B cell (primary cell): ENCODE results near the gene TCF25. TPM values are rescaled to one million over a fixed set of nuclear protein-coding genes. Genes with fewer than 3 reads are reported as not detected.

Source experiments
- ATAC-seq: fragments of 200-7000 bp; cut with Tn5 transposase; one replicate; pipeline ENCODE4 v1.10.0; 2021; ENCODE audit warnings: low read depth, mild to moderate bottlenecking, moderate number of reproducible peaks, moderate library complexity
- CTCF ChIA-PET: fragments of 350-600 bp; sonication (Branson Sonifier 250); formaldehyde crosslinking; loops from one replicate; lab custom pipeline; 2021; ENCODE audit warnings: antibody characterized with exemption, inconsistent platforms; lab: Charles Lee
- POLR2A ChIA-PET: fragments of 350-600 bp; sonication (Branson Sonifier 250); formaldehyde crosslinking; loops from one replicate; lab custom pipeline; 2021; ENCODE audit warnings: antibody characterized with exemption; lab: Charles Lee
- DNase-seq: peaks from one replicate; pipeline ENCODE4 v3.0.0; 2013
- H2AFZ ChIP-seq: 2 replicates; pipeline ENCODE4 v1.6.1; 2012; ENCODE audit warnings: mild to moderate bottlenecking, low read depth, low read length; ENCODE audit not compliant: insufficient read depth, poor library complexity, severe bottlenecking
- H3K27ac ChIP-seq, 2 donors: 1 replicate in 1 of 2; 2 replicates in 1 of 2; pipeline ENCODE4 v1.5.1; 2012 to 2013; ENCODE audit warnings: low read length in 2 of 2, mild to moderate bottlenecking in 2 of 2, moderate library complexity in 1 of 2
- H3K27me3 ChIP-seq, 4 experiments: fragments of 200-600 bp in 1 of 4; sonication (generic) in 1 of 4; replicated peaks in 1 of 4; 1 replicate in 2 of 4; 2 replicates in 2 of 4; pipeline versions ENCODE4 v1.6.1 to v1.7.0; 2013 to 2016; ENCODE audit warnings: low read length in 3 of 4, mild to moderate bottlenecking in 2 of 4, mixed read lengths in 1 of 4, moderate library complexity in 1 of 4; ENCODE audit not compliant: insufficient read depth in 4 of 4, control insufficient read depth in 3 of 4; ENCODE audit errors: control extremely low read depth in 1 of 4
- H3K36me3 ChIP-seq, 2 experiments: replicated peaks in 1 of 2; 1 replicate in 1 of 2; 2 replicates in 1 of 2; pipeline versions ENCODE4 v1.6.1 to v1.7.1; 2013; ENCODE audit warnings: low read length in 1 of 2; ENCODE audit not compliant: insufficient read depth in 2 of 2, control insufficient read depth in 1 of 2; ENCODE audit errors: control extremely low read depth in 1 of 2, extremely low read depth in 1 of 2
- H3K4me1 ChIP-seq, 2 donors: fragments of 200-600 bp in 1 of 2; sonication (generic) in 1 of 2; 1 replicate in 1 of 2; 2 replicates in 1 of 2; pipeline versions ENCODE4 v1.5.1 to v1.6.1; 2013 to 2017; ENCODE audit warnings: low read length in 2 of 2; ENCODE audit not compliant: control insufficient read depth in 2 of 2, insufficient read depth in 2 of 2
- H3K4me2 ChIP-seq: replicated peaks from 2 replicates; pipeline ENCODE3; 2012; ENCODE audit warnings: mild to moderate bottlenecking, low read depth, low read length; ENCODE audit not compliant: poor library complexity, severe bottlenecking
- H3K4me3 ChIP-seq, 5 experiments: fragments of 200-600 bp in 1 of 5; sonication (generic) in 1 of 5; 1 replicate in 3 of 5; 2 replicates in 2 of 5; pipeline versions ENCODE4 v1.5.1 to v1.7.0; 2011 to 2016; ENCODE audit warnings: low read length in 4 of 5, mild to moderate bottlenecking in 4 of 5, low read depth in 2 of 5, control low read depth in 1 of 5, moderate library complexity in 1 of 5; ENCODE audit not compliant: insufficient read depth in 1 of 5; ENCODE audit errors: control extremely low read depth in 1 of 5, extremely low read depth in 1 of 5
- H3K79me2 ChIP-seq: fragments of 200-600 bp; sonication (generic); one replicate; pipeline ENCODE4 v1.6.0; 2016; ENCODE audit warnings: low read length; ENCODE audit not compliant: control insufficient read depth, insufficient read depth
- H3K9ac ChIP-seq: fragments of 200-600 bp; sonication (generic); 2 replicates; pipeline ENCODE4 v1.6.1; 2017; ENCODE audit warnings: mild to moderate bottlenecking, low read length, moderate library complexity
- H3K9me3 ChIP-seq, 3 donors: one replicate each; pipeline versions ENCODE4 v1.6.1 to v1.7.1; 2013; ENCODE audit warnings: low read length in 2 of 3; ENCODE audit not compliant: control insufficient read depth in 2 of 3, insufficient read depth in 1 of 3; ENCODE audit errors: control extremely low read depth in 1 of 3
- H4K20me1 ChIP-seq: 2 replicates; pipeline ENCODE4 v1.6.0; 2012; ENCODE audit warnings: mild to moderate bottlenecking, low read length; ENCODE audit not compliant: insufficient read depth, control insufficient read depth, poor library complexity, severe bottlenecking
- H3K27ac Mint-ChIP-seq: one replicate; pipeline ENCODE4 v1.8.0; 2021; ENCODE audit warnings: mixed read lengths
- H3K27me3 Mint-ChIP-seq: one replicate; pipeline ENCODE4 v1.8.0; 2021; ENCODE audit warnings: mixed read lengths
- H3K4me1 Mint-ChIP-seq: one replicate; pipeline ENCODE4 v1.8.0; 2021; ENCODE audit warnings: mixed read lengths
- H3K4me3 Mint-ChIP-seq: one replicate; pipeline ENCODE4 v1.8.0; 2021; ENCODE audit warnings: mixed read lengths
- H3K9me3 Mint-ChIP-seq: one replicate; pipeline ENCODE4 v1.8.0; 2022; ENCODE audit warnings: mixed read lengths; ENCODE audit not compliant: insufficient read depth
- CTCF ChIP-seq: fragments of 200-600 bp; IDR thresholded peaks from one replicate; pipeline ENCODE4 v1.8.0; 2022; ENCODE audit warnings: antibody characterized with exemption, mild to moderate bottlenecking
- EZH2 ChIP-seq: IDR thresholded peaks from 2 replicates; pipeline ENCODE4 v1.6.1; 2012; ENCODE audit warnings: borderline replicate concordance, low read depth, mild to moderate bottlenecking, moderate library complexity, low read length; ENCODE audit not compliant: insufficient read depth, poor library complexity, severe bottlenecking
- WGBS: methylation state at CpG from one replicate; pipeline ENCODE4 v1.1.5; 2013; ENCODE audit warnings: missing lambda C conversion rate; ENCODE audit not compliant: insufficient coverage; 5-methylcytosine and 5-hydroxymethylcytosine counted together
- intact Hi-C: fragments of 100-400 bp; cut with micrococcal nuclease; formaldehyde crosslinking; loops from one replicate; pipeline ENCODE4 v1.10.0; 2022
- polyA plus RNA-seq: library from polyadenylated mRNA; depleted of rRNA; stranded (reverse); fragments of >200 nt; gene quantifications from 2 replicates; pipeline ENCODE4 v1.2.3, GENCODE V29; 2012
- total RNA-seq, 2 donors: library from RNA; stranded (reverse); fragments of 120-200 nt in 1 of 2; gene quantifications; 1 replicate in 1 of 2; 2 replicates in 1 of 2; pipeline versions ENCODE4 v1.2.3 to v1.2.4, GENCODE V29; 2013 to 2022

The TCF25 gene
- total and polyA plus RNA-seq, 2 donors (not counting 1 experiment from before 2014, with no cell fraction given): 200 to 444 TPM

- no peak overlapping the region for H3K27ac Mint-ChIP-seq
- POLR2A ChIA-PET: no interaction called here
- 98% methylated on average over 13 of the region's 16 CpGs for WGBS
These were observed 17.7 kb downstream of the TCF25 start for GRCh38 chr16:89890886-89891657.

More at GRCh38 chr16:89890886-89891657, 17.7 kb downstream of the TCF25 start:
- Histone ChIP-seq H3K27me3 (no peaks in the 10 kb centered on the region), H3K27ac (no peak overlapping the region), H3K9me3 (no peaks in the 10 kb centered on the region), H3K79me2 (peaks cover 20% of the 10 kb centered on the region), H3K4me3 (no peak overlapping the region), H4K20me1 (peaks cover 51% of the 10 kb centered on the region), H2AFZ (no peak overlapping the region), H3K9ac (no peak overlapping the region), H3K4me2 (no peak overlapping the region), H3K36me3 (peaks cover 6 to 74% of the 10 kb centered on the region in 2 experiments), H3K4me1 (no peaks in the 10 kb centered on the region)
- H3K4me3 Mint-ChIP-seq: no peak overlapping the region
- no peaks in the 10 kb centered on the region for H3K4me1 Mint-ChIP-seq
- DNase-seq (no peak), ATAC-seq (no peak)
- H3K27me3 Mint-ChIP-seq: no peaks in the 10 kb centered on the region
- no peaks in the 10 kb centered on the region for H3K9me3 Mint-ChIP-seq
- intact Hi-C loops: no loop called here
- CTCF ChIA-PET: no interaction called here
- TF ChIP-seq EZH2 (no peak), CTCF (no peak)
